ENCODE results near the gene LIMCH1.
"Not testable (repeated sequence)": the region's sequence is repeated elsewhere in the genome, so short reads cannot be mapped to it uniquely, and the experiment has no call there.

The LIMCH1 gene

DNA sequence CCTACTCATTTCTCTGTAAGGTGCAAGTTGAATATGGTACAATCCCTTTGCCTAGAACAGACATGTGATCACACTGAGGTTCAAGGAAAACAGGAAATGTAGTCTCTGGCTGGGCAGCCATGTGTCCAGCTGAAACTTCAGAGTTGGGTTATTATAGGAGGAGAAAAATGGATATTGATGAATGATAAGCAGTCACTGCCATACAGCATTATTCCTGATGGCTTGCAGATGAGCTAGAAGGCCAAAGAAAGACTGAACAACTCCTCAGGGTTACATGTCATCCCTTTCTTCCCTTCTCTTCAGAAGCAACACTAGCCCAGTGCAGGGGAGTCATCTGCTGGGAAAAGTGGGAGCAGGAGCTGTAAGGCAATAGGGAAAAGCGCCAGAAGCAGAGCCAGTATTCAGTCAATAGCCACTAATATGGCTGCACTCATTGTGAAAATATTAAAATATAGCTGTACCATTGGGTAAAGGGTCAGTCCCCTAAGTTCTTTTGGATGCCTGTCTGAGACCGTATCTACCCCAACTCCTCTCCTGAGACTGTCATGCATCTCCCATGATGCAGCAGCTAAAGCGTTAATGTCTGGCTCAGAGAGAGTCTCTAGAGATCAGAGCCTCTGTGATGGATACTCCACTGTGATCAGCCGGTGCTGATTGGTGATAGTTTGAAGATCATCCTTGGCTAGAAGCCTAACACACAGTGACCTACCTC, 190.1 kb downstream of the LIMCH1 start:
- CTCF ChIA-PET: interaction anchor here (0.7 kb wide), 1 partner anchor 159 kb away, joined by 3 read pairs; no protein-coding TSS in a partner anchor
- TF ChIP-seq, protein P1, sequence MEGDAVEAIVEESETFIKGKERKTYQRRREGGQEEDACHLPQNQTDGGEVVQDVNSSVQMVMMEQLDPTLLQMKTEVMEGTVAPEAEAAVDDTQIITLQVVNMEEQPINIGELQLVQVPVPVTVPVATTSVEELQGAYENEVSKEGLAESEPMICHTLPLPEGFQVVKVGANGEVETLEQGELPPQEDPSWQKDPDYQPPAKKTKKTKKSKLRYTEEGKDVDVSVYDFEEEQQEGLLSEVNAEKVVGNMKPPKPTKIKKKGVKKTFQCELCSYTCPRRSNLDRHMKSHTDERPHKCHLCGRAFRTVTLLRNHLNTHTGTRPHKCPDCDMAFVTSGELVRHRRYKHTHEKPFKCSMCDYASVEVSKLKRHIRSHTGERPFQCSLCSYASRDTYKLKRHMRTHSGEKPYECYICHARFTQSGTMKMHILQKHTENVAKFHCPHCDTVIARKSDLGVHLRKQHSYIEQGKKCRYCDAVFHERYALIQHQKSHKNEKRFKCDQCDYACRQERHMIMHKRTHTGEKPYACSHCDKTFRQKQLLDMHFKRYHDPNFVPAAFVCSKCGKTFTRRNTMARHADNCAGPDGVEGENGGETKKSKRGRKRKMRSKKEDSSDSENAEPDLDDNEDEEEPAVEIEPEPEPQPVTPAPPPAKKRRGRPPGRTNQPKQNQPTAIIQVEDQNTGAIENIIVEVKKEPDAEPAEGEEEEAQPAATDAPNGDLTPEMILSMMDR (conservative IDR thresholded peaks at IDR 0.05; ENCODE audit: low read depth): no peak
- no peak for DNase-seq (ENCODE audit: low spot score)
- POLR2A ChIA-PET (ENCODE audit: low non-redundant PET): no interaction called here
- H3K27ac ChIP-seq: no peak overlapping the region

- TF ChIP-seq, protein P1 (conservative IDR thresholded peaks at IDR 0.05; ENCODE audit: low read depth): no peak
- POLR2A ChIA-PET (ENCODE audit: low non-redundant PET): no interaction called here
- H3K27ac ChIP-seq: no peak overlapping the region
- CTCF ChIA-PET: no interaction called here
- DNase-seq (ENCODE audit: low spot score): no peak
These were observed 190.6 kb downstream of the LIMCH1 start for GRCh38 chr4:41728573-41728913.

- TF ChIP-seq, protein P1 (conservative IDR thresholded peaks at IDR 0.05; ENCODE audit: low read depth): no peak
- CTCF ChIA-PET: no interaction called here
These were observed 193.7 kb downstream of the LIMCH1 start for GRCh38 chr4:41731569-41732126.

GRCh38 chr4:41734371-41734770, 196.4 kb downstream of the LIMCH1 start:
- H3K27ac ChIP-seq: no peak overlapping the region
- TF ChIP-seq, protein P1 (conservative IDR thresholded peaks at IDR 0.05; ENCODE audit: low read depth): no peak
- DNase-seq (ENCODE audit: low spot score): peak; percentile 63
- ChIA-PET POLR2A (ENCODE audit: low non-redundant PET) (no interaction called here), CTCF (interaction anchor here (0.6 kb wide), 2 partner anchors 51 to 789 kb away, joined by 3 read pairs; no protein-coding TSS in a partner anchor)

More at GRCh38 chr4:41731569-41732126, 193.7 kb downstream of the LIMCH1 start:
- POLR2A ChIA-PET (ENCODE audit: low non-redundant PET): no interaction called here
- no peak for DNase-seq (ENCODE audit: low spot score)
- no peak overlapping the region for H3K27ac ChIP-seq

DNA sequence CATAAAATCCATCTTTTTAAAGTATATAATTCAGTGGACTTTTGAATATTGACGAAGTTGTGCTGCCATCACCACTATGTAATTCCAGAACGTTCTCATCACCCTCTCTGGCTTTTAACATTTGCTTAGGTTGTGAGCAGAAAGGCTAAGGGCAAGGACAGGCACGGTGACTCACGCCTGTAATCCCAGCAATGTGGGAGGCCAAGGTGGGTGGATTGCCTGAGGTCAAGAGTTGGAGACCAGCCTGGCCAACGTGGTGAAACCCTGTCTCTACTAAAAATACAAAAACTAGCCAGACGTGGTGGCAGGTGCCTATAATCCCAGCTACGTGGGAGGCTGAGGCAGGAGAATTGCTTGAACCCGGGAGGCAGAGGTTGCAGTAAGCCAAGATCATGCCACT, 199.5 kb downstream of the LIMCH1 start:
- CTCF ChIA-PET; DNase-seq (ENCODE audit: low spot score); POLR2A ChIA-PET (ENCODE audit: low non-redundant PET); H3K27ac ChIP-seq: not testable (repeated sequence)

- no peak overlapping the region for H3K27ac ChIP-seq
These were observed 203.4 kb downstream of the LIMCH1 start for GRCh38 chr4:41741354-41741753.

More at GRCh38 chr4:41741354-41741753, 203.4 kb downstream of the LIMCH1 start:
- ChIA-PET CTCF (interaction anchor here (0.6 kb wide), 1 partner anchor 764 kb away, joined by 4 read pairs; no protein-coding TSS in a partner anchor), POLR2A (ENCODE audit: low non-redundant PET) (no interaction called here)
- TF ChIP-seq, protein P1 (conservative IDR thresholded peaks at IDR 0.05; ENCODE audit: low read depth): no peak
- no peak for DNase-seq (ENCODE audit: low spot score)
